Body of pancreas (tissue), 4 donors: ENCODE results near the gene ZNF516. TPM values are rescaled to one million over a fixed set of nuclear protein-coding genes. Genes with fewer than 3 reads are reported as not detected.

ENCODE experiments used
- ATAC-seq: fragments of 150-250 bp; one replicate; pipeline ENCODE4 v1.9.1; 2016
- DNase-seq, 4 donors: peaks; one replicate each; pipeline ENCODE4 v3.0.0-alpha.2; 2019
- H3K27ac ChIP-seq, 4 donors: fragments of 200-600 bp; sonication (generic); 1 replicate in 3 of 4; 2 replicates in 1 of 4; pipeline versions ENCODE4 v1.5.1 to v1.6.1; 2016 to 2019; ENCODE audit warnings: mild to moderate bottlenecking in 1 of 4, mixed read lengths in 1 of 4, moderate library complexity in 1 of 4
- H3K27me3 ChIP-seq, 2 donors: fragments of 200-600 bp; sonication (generic); one replicate each; pipeline ENCODE4 v1.6.0; 2016; ENCODE audit warnings: mild to moderate bottlenecking in 1 of 2
- H3K36me3 ChIP-seq, 2 donors: fragments of 200-600 bp; sonication (generic); replicated peaks in 1 of 2; 2 replicates each; pipeline ENCODE4 v1.5.1; 2016; ENCODE audit warnings: low read depth in 2 of 2; ENCODE audit not compliant: insufficient read depth in 1 of 2
- H3K4me1 ChIP-seq: fragments of 200-600 bp; sonication (generic); one replicate; pipeline ENCODE4 v1.6.0; 2016
- H3K4me3 ChIP-seq, 2 donors: fragments of 200-600 bp; sonication (generic); 1 replicate in 1 of 2; 2 replicates in 1 of 2; pipeline ENCODE4 v1.5.1; 2016 to 2019
- H3K9me3 ChIP-seq, 3 donors: fragments of 200-600 bp; sonication (generic); 1 replicate in 2 of 3; 2 replicates in 1 of 3; pipeline ENCODE4 v1.5.1; 2016
- CTCF ChIP-seq, 7 experiments: fragments of 450-650 bp in 4 of 7; fragments of 200-600 bp in 3 of 7; sonication (generic) in 3 of 7; IDR thresholded peaks; one replicate each; pipeline ENCODE4 v1.5.1; 2016 to 2019; ENCODE audit warnings: antibody characterized with exemption in 7 of 7
- POLR2A ChIP-seq, 3 donors: fragments of 450-650 bp; IDR thresholded peaks; one replicate each; pipeline ENCODE4 v1.6.1; 2016; ENCODE audit warnings: antibody characterized with exemption in 3 of 3, mild to moderate bottlenecking in 2 of 3
- WGBS, 2 donors: methylation state at CpG; one replicate each; pipeline ENCODE4 v1.1.5; 2017; 5-methylcytosine and 5-hydroxymethylcytosine counted together
- intact Hi-C: fragments of 100-400 bp; cut with DNase I; formaldehyde crosslinking; loops from one replicate; pipeline ENCODE4 v1.15.1; 2023
- total RNA-seq, 2 donors: library from RNA; depleted of rRNA; stranded (reverse); fragments of >200 nt; gene quantifications; one replicate each; pipeline ENCODE4 v1.1.0, GENCODE V29; 2016

Gene ZNF516
- total RNA-seq, 2 donors from 2014 or later: 13.5 to 16.5 TPM

- no peak for TF ChIP-seq CTCF (IDR thresholded peaks at IDR 0.05)
- TF ChIP-seq POLR2A (IDR thresholded peaks at IDR 0.05): no peak
- H3K4me3 ChIP-seq: no peak overlapping the region
- WGBS, 2 donors: 76% methylated on average over 15 of the region's 17 CpGs; no CpG with 5 or more reads in 1 of the 2 donors
- DNase-seq (no peak), ATAC-seq (peak; percentile 6)
- peaks cover 33% of the 10 kb centered on the region for H3K4me1 ChIP-seq
- H3K27ac ChIP-seq: peak overlapping the region; percentile 73 to 92 (median 84)
- intact Hi-C loops: no loop called here
- no peaks in the 10 kb centered on the region for H3K27me3 ChIP-seq
- no peaks in the 10 kb centered on the region for H3K9me3 ChIP-seq
- no peaks in the 10 kb centered on the region for H3K36me3 ChIP-seq
Observed at GRCh38 chr18:76459312-76459686, 35.7 kb downstream of the ZNF516 start.

- 89 to 94% methylated on average over 20 to 48 of the region's 51 CpGs for WGBS, 2 donors
- H3K9me3 ChIP-seq: no peaks in the 10 kb centered on the region
- no peak for DNase-seq
- H3K4me1 ChIP-seq: peaks cover 38% of the 10 kb centered on the region
- no peaks in the 10 kb centered on the region for H3K27me3 ChIP-seq
- intact Hi-C loops: no loop called here
- peak overlapping the region; percentile 73 to 92 (median 84) for H3K27ac ChIP-seq
- TF ChIP-seq POLR2A (IDR thresholded peaks at IDR 0.05) (no peak), CTCF (IDR thresholded peaks at IDR 0.05) (no peak)
- H3K36me3 ChIP-seq: no peaks in the 10 kb centered on the region
- ATAC-seq: no peak
- no peak overlapping the region for H3K4me3 ChIP-seq
Observed at GRCh38 chr18:76458522-76459311, 36.3 kb downstream of the ZNF516 start.

GRCh38 chr18:76457957-76458356 is 37.1 kb downstream of the ZNF516 start:
- ATAC-seq (no peak), DNase-seq (no peak)
- intact Hi-C loops: no loop called here
- Histone ChIP-seq H3K36me3 (no peaks in the 10 kb centered on the region), H3K9me3 (no peaks in the 10 kb centered on the region), H3K27me3 (no peaks in the 10 kb centered on the region), H3K27ac (peak overlapping the region in 1 of 4 donors; percentile 92), H3K4me1 (peaks cover 44% of the 10 kb centered on the region), H3K4me3 (no peak overlapping the region)
- TF ChIP-seq POLR2A (IDR thresholded peaks at IDR 0.05) (no peak), CTCF (IDR thresholded peaks at IDR 0.05) (no peak)
- WGBS, 2 donors: 86 to 88% methylated on average over 9 of the region's 9 CpGs

GRCh38 chr18:76457475-76457874 is 37.6 kb downstream of the ZNF516 start:
- no peaks in the 10 kb centered on the region for H3K36me3 ChIP-seq
- no peak overlapping the region for H3K4me3 ChIP-seq
- no peak overlapping the region for H3K27ac ChIP-seq
- H3K9me3 ChIP-seq: no peaks in the 10 kb centered on the region
- no peaks in the 10 kb centered on the region for H3K27me3 ChIP-seq
- 87 to 92% methylated on average over 9 of the region's 9 CpGs for WGBS, 2 donors
- ATAC-seq (no peak), DNase-seq (no peak)
- TF ChIP-seq CTCF (IDR thresholded peaks at IDR 0.05): no peak
- no peak for TF ChIP-seq POLR2A (IDR thresholded peaks at IDR 0.05)
- intact Hi-C loops: no loop called here
- peaks cover 47% of the 10 kb centered on the region for H3K4me1 ChIP-seq

GRCh38 chr18:76456823-76457222 is 38.2 kb downstream of the ZNF516 start:
- Histone ChIP-seq H3K27me3 (no peaks in the 10 kb centered on the region), H3K4me3 (no peak overlapping the region), H3K27ac (no peak overlapping the region), H3K9me3 (no peaks in the 10 kb centered on the region), H3K4me1 (peaks cover 53% of the 10 kb centered on the region), H3K36me3 (no peaks in the 10 kb centered on the region)
- 88 to 97% methylated on average over 4 of the region's 4 CpGs for WGBS, 2 donors
- no peak for TF ChIP-seq POLR2A (IDR thresholded peaks at IDR 0.05)
- TF ChIP-seq CTCF (IDR thresholded peaks at IDR 0.05): no peak
- DNase-seq: no peak
- intact Hi-C loops: no loop called here
- no peak for ATAC-seq
